ENCODE results near the gene COG1. TPM values are rescaled to one million over a fixed set of nuclear protein-coding genes. Genes with fewer than 3 reads are reported as not detected.

Gene COG1
- total RNA-seq, 2 experiments from 2014 or later: 23.4 to 27.7 TPM

GRCh38 chr17:73224663-73225305 lies 31.9 kb downstream of the COG1 start:
- no peaks in the 10 kb centered on the region for H3K9me3 Mint-ChIP-seq
- no peak overlapping the region for H3K27ac Mint-ChIP-seq
- H3K4me1 Mint-ChIP-seq: peaks cover 49% of the 10 kb centered on the region
- H3K27me3 Mint-ChIP-seq: no peaks in the 10 kb centered on the region
- peaks cover 13% of the 10 kb centered on the region for H3K36me3 Mint-ChIP-seq
- DNase-seq: no peak
- H3K4me3 Mint-ChIP-seq: no peak overlapping the region

DNA sequence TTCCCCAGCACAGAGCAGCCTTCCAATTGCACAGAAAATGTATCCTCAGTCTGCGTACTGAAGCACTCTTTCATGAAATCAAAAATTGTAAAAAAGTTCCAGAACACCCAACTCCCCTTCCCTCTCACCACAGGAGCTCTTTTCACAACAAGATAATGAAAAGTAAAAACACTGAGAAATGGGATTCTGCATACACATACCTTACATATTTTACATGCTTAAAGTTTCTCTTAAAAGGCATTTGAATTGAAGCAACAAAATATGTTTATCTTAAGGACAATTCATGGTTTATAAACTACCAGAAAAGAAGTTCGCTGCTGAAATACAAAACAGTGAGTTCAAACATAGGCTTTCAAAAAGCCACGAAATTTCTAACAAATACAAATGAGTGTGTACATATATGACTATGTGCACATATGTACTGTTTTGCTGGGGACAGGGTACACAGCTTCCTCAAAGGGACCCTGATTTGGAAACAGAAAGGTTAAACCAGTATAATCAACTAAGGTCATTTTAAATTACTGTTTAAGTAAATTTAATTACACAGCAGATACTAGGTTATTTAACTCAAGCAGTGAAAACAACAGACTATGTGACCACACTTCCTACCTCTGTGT lies 33.8 kb downstream of the COG1 start:
- Mint-ChIP-seq H3K4me3 (peak overlapping the region; percentile 43), H3K9me3 (no peaks in the 10 kb centered on the region), H3K27ac (no peak overlapping the region), H3K4me1 (peaks cover 59% of the 10 kb centered on the region), H3K27me3 (no peaks in the 10 kb centered on the region), H3K36me3 (peaks cover 13% of the 10 kb centered on the region)
- no peak for DNase-seq

DNA sequence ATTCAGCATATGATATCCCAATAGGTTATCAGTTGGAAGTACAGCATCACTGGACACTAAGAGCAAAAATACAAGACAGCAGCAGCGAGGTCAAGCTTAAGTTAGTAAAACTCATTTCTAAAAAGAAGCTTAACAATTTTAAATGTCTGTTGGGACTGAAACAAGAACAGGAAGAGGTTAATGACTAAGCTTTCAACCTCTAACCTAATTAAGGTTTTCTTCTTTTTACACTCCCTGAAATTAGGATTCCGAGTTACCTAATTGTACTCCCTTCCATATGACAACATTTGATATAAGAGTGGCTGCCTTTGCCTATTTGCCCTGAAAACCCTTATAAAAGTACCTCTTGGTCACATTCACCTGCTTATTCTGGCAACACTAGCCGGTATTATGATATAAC lies 34.5 kb downstream of the COG1 start:
- no peak for DNase-seq
- Mint-ChIP-seq H3K27me3 (no peaks in the 10 kb centered on the region), H3K4me1 (peaks cover 56% of the 10 kb centered on the region), H3K9me3 (no peaks in the 10 kb centered on the region), H3K36me3 (peaks cover 13% of the 10 kb centered on the region), H3K27ac (peak overlapping the region; percentile 36), H3K4me3 (peak overlapping the region; percentile 43)

DNA sequence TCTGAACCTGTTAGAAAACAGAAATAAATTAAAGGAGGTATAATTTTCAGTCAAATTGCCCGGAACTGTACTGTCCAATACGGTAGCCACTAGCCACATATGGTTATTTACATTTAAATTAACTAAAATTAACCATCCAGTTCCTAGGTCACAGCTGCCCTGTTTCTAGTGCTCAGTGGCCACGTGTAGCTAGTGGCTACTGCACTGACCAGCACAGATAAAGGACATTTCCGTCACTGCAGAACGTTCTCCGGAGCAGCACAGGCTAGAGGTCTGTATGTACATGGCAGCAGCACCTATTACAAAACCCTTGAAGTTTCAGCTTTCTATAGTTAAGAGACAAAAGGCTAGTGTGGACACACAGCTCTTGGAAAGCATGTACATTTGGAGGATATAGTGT lies 35.1 kb downstream of the COG1 start:
- DNase-seq: no peak
- Mint-ChIP-seq H3K4me1 (peaks cover 56% of the 10 kb centered on the region), H3K9me3 (no peaks in the 10 kb centered on the region), H3K27me3 (no peaks in the 10 kb centered on the region), H3K4me3 (no peak overlapping the region), H3K27ac (no peak overlapping the region), H3K36me3 (peaks cover 14% of the 10 kb centered on the region)

DNA sequence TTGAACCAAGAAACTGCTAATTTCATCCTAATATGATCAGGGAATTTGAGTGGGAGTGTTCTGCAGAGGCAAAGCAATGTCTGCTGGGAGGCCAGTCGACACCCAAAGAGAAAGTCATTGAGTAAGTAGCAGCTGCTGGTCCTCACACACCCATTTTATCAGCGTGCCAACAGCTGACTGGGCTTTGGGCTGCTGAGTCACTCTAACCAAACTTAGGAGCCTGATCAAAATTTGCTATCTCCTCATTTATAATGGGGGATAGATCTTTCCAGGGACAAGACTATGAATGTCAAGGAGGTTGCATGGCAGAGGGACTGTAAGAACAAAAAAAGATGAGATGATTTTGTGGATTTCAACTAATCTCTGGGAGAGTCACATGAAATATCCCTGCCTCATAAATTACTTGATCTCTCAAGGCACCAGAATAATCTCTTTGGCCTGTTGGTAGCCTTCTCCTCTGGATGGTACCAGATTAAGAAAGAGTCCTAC lies 35.9 kb downstream of the COG1 start:
- peaks cover 58% of the 10 kb centered on the region for H3K4me1 Mint-ChIP-seq
- no peaks in the 10 kb centered on the region for H3K9me3 Mint-ChIP-seq
- peak overlapping the region; percentile 47 for H3K27ac Mint-ChIP-seq
- H3K36me3 Mint-ChIP-seq: peaks cover 15% of the 10 kb centered on the region
- peak; percentile 17 for DNase-seq
- H3K4me3 Mint-ChIP-seq: no peak overlapping the region
- no peaks in the 10 kb centered on the region for H3K27me3 Mint-ChIP-seq

- peaks cover 54% of the 10 kb centered on the region for H3K4me1 Mint-ChIP-seq
- no peaks in the 10 kb centered on the region for H3K9me3 Mint-ChIP-seq
- peaks cover 16% of the 10 kb centered on the region for H3K36me3 Mint-ChIP-seq
- H3K4me3 Mint-ChIP-seq: no peak overlapping the region
- no peak overlapping the region for H3K27ac Mint-ChIP-seq
- no peaks in the 10 kb centered on the region for H3K27me3 Mint-ChIP-seq
- no peak for DNase-seq
These were observed 37.2 kb downstream of the COG1 start for GRCh38 chr17:73230088-73230487.

- Mint-ChIP-seq H3K4me3 (peak overlapping the region; percentile 86), H3K27me3 (no peaks in the 10 kb centered on the region), H3K36me3 (peaks cover 28% of the 10 kb centered on the region), H3K27ac (peak overlapping the region; percentile 97), H3K4me1 (peaks cover 55% of the 10 kb centered on the region), H3K9me3 (no peaks in the 10 kb centered on the region)
- DNase-seq: no peak
These were observed 38.5 kb downstream of the COG1 start for GRCh38 chr17:73231395-73231794.

DNA sequence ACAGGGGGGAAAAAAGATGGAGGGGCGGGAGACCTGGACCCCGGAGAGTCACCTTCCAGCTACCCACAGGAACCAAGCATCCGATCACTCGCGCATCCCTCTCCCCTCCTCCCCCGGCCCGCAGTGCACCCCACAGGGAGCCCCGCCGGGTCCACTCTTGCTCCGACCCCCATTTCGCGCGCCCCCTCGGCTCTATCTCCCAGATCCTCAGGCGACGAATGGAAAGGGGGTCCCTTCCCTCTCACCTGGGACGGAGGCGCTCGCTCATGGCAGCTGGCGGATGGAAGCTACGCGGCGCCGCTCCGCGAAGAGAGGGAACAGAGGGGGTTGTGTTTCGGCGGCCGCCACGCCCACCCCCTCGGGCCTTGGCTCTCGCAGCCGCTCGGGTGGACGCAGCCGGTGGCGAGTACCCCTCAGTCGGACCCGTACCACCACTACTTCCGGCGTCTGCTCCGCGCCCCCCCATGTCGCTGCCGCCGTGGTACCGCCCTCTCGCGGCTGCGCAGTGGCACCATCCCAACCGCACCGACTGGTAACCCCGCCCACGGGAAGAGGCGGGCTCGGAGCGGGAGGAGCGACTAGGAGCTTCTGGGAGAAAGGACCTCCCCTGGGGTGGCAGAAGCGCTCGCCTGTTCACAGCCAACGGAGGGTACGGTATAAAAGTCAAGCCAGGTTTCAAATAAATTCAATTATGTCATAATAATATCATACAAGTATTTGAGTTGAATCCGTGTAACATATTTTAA lies 39.2 kb downstream of the COG1 start:
- Mint-ChIP-seq H3K4me1 (peaks cover 55% of the 10 kb centered on the region), H3K27me3 (no peaks in the 10 kb centered on the region), H3K9me3 (no peaks in the 10 kb centered on the region), H3K36me3 (peaks cover 24% of the 10 kb centered on the region), H3K4me3 (peak overlapping the region; percentile 86), H3K27ac (peak overlapping the region; percentile 97)
- DNase-seq: peak; percentile 98

- peak overlapping the region; percentile 86 for H3K4me3 Mint-ChIP-seq
- peaks cover 27% of the 10 kb centered on the region for H3K36me3 Mint-ChIP-seq
- H3K4me1 Mint-ChIP-seq: peaks cover 54% of the 10 kb centered on the region
- DNase-seq: peak; percentile 28
- H3K27ac Mint-ChIP-seq: peak overlapping the region; percentile 97
- H3K9me3 Mint-ChIP-seq: no peaks in the 10 kb centered on the region
- no peaks in the 10 kb centered on the region for H3K27me3 Mint-ChIP-seq
These were observed 39.9 kb downstream of the COG1 start for GRCh38 chr17:73232587-73233373.

GRCh38 chr17:73234736-73235135 lies 41.9 kb downstream of the COG1 start:
- Mint-ChIP-seq H3K9me3 (no peaks in the 10 kb centered on the region), H3K36me3 (peaks cover 24% of the 10 kb centered on the region), H3K27ac (no peak overlapping the region), H3K4me1 (peaks cover 51% of the 10 kb centered on the region), H3K4me3 (peak overlapping the region; percentile 32), H3K27me3 (no peaks in the 10 kb centered on the region)
- no peak for DNase-seq

- no peaks in the 10 kb centered on the region for H3K9me3 Mint-ChIP-seq
- H3K27ac Mint-ChIP-seq: peak overlapping the region; percentile 4
- peaks cover 48% of the 10 kb centered on the region for H3K4me1 Mint-ChIP-seq
- peaks cover 31% of the 10 kb centered on the region for H3K36me3 Mint-ChIP-seq
- peak overlapping the region; percentile 3 for H3K4me3 Mint-ChIP-seq
- DNase-seq: no peak
- no peaks in the 10 kb centered on the region for H3K27me3 Mint-ChIP-seq
These were observed 44.9 kb downstream of the COG1 start for GRCh38 chr17:73237714-73238113.

DNA sequence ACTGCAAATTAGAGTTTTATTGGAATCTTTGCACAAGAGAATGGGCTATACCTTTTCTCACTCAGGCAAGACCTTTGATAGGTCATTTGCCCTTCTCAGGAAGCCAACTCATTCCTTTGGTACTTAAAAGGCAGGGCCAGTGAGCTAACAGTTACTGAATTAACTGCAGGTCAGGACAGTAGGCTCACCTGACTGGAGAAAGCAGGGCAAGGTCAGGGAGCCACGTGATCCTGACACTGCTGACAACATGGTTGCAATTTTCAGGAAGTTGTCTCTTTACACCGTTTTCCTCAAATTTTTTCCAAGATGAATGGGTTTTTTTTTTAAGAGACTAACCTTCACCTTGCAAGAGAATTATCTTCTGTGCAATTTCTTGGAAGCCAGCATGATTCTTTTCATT lies 47.7 kb downstream of the COG1 start:
- no peak for DNase-seq
- Mint-ChIP-seq H3K27ac (no peak overlapping the region), H3K36me3 (peaks cover 25% of the 10 kb centered on the region), H3K4me1 (peaks cover 42% of the 10 kb centered on the region), H3K9me3 (no peaks in the 10 kb centered on the region), H3K4me3 (no peak overlapping the region), H3K27me3 (no peaks in the 10 kb centered on the region)

DNA sequence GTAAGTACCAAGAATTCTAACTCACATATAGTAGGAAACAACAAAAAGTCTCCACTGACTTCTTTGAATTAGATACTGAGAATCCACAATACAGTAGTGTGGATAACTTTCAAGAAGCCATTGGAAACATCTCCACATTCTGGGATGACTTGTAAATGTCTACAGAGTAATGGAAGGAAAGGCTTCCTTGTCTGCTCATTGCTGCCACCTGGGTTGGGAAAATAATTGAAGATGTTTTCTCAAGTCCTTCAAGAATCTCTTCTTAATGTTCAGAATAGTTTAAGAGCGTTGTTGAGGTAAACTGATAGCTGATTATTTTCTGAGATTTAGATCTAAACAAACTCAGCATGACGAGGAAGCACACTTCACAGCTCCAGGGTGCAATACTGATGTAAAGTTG lies 54.9 kb downstream of the COG1 start:
- Mint-ChIP-seq H3K27me3 (no peaks in the 10 kb centered on the region), H3K4me1 (no peaks in the 10 kb centered on the region), H3K9me3 (no peaks in the 10 kb centered on the region), H3K27ac (no peak overlapping the region), H3K36me3 (peaks cover 3% of the 10 kb centered on the region), H3K4me3 (no peak overlapping the region)
- no peak for DNase-seq

DNA sequence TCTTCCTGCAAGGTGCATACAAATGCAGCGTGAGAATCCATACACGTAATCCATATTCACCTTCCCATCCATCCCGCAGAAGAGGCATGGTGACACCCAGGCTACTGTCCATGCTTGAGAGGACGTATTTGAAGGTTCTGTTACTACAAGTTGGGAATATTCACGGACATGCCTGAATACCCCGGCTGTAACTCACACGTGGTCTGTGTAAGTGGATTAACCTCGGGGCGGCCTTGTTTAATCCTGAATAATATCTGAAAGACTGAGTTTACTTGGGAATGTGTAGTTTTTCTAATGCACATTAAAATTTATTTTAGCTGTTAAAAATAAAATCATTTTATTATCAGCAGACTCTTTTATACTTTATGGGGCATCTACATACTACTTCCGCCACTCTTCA lies 55.7 kb downstream of the COG1 start:
- H3K4me1 Mint-ChIP-seq: no peaks in the 10 kb centered on the region

DNA sequence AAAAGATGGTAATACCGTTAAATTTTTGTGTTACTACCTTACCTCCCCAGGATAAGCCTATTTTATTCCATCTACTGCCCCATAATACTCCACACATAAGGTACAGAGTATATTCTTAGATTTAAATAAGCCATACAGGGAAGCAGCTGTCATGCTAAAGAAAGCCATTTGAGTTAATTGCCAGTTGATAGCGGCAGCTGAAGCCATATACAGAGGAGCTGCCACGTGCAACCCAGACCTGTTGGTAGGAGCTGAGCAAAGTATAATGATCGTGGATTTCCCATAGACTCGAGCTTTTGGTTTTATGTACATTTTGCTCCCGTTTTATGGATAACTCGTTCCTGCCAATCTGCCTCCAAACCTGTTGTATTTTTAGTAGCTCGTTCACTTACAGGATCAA lies 56.8 kb downstream of the COG1 start:
- H3K9me3 Mint-ChIP-seq: no peaks in the 10 kb centered on the region
- no peak for DNase-seq
- no peak overlapping the region for H3K27ac Mint-ChIP-seq
- no peaks in the 10 kb centered on the region for H3K4me1 Mint-ChIP-seq
- no peak overlapping the region for H3K4me3 Mint-ChIP-seq
- no peaks in the 10 kb centered on the region for H3K36me3 Mint-ChIP-seq
- H3K27me3 Mint-ChIP-seq: no peaks in the 10 kb centered on the region

More for the DNA sequence above, 55.7 kb downstream of the COG1 start:
- H3K4me3 Mint-ChIP-seq: no peak overlapping the region
- DNase-seq: no peak
- no peak overlapping the region for H3K27ac Mint-ChIP-seq
- H3K36me3 Mint-ChIP-seq: peaks cover 3% of the 10 kb centered on the region
- no peaks in the 10 kb centered on the region for H3K9me3 Mint-ChIP-seq
- no peaks in the 10 kb centered on the region for H3K27me3 Mint-ChIP-seq
